Thyroid gland (tissue), 4 donors: ENCODE results near the gene HHAT. TPM values are rescaled to one million over a fixed set of nuclear protein-coding genes. Genes with fewer than 3 reads are reported as not detected.

Source experiments
- DNase-seq, 2 donors: peaks; one replicate each; pipeline ENCODE4 v3.0.0-alpha.2; 2019
- H3K27ac ChIP-seq, 3 donors: fragments of 200-600 bp; sonication (generic); 1 replicate in 2 of 3; 2 replicates in 1 of 3; pipeline ENCODE4 v1.5.1; 2016 to 2019; ENCODE audit warnings: mild to moderate bottlenecking in 1 of 3, moderate library complexity in 1 of 3
- H3K27me3 ChIP-seq: fragments of 200-600 bp; sonication (generic); one replicate; pipeline ENCODE4 v1.5.1; 2019
- H3K36me3 ChIP-seq, 2 donors: fragments of 200-600 bp; sonication (generic); one replicate each; pipeline ENCODE4 v1.5.1; 2016 to 2019
- H3K4me1 ChIP-seq, 2 donors: fragments of 200-600 bp; sonication (generic); one replicate each; pipeline ENCODE4 v1.5.1; 2017 to 2019
- H3K4me3 ChIP-seq, 3 donors: fragments of 200-600 bp; sonication (generic); replicated peaks in 1 of 3; 1 replicate in 2 of 3; 2 replicates in 1 of 3; pipeline ENCODE4 v1.5.1; 2016; ENCODE audit warnings: mild to moderate bottlenecking in 1 of 3
- H3K9me3 ChIP-seq: fragments of 200-600 bp; sonication (generic); one replicate; pipeline ENCODE4 v1.5.1; 2017
- CTCF ChIP-seq, 6 experiments: fragments of 200-600 bp in 3 of 6; fragments of 450-650 bp in 3 of 6; sonication (generic) in 3 of 6; IDR thresholded peaks; one replicate each; pipeline ENCODE4 v1.5.1; 2016 to 2019; ENCODE audit warnings: antibody characterized with exemption in 6 of 6, mild to moderate bottlenecking in 2 of 6, inconsistent platforms in 1 of 6, moderate library complexity in 1 of 6
- POLR2A ChIP-seq, 2 donors: fragments of 450-650 bp; IDR thresholded peaks; one replicate each; pipeline ENCODE4 v1.6.1; 2017; ENCODE audit warnings: antibody characterized with exemption in 2 of 2, mild to moderate bottlenecking in 2 of 2, moderate library complexity in 1 of 2
- WGBS, 2 donors: methylation state at CpG; one replicate each; pipeline ENCODE4 v1.1.5; 2017; 5-methylcytosine and 5-hydroxymethylcytosine counted together
- intact Hi-C: fragments of 100-400 bp; cut with DNase I; formaldehyde crosslinking; loops from one replicate; pipeline ENCODE4 v1.15.1; 2023
- total RNA-seq, 4 donors: library from RNA; depleted of rRNA; stranded (reverse); fragments of >200 nt; gene quantifications; one replicate each; pipeline ENCODE4 v1.2.3, GENCODE V29; 2016

The HHAT gene
- total RNA-seq, 4 donors from 2014 or later = 7.9 to 15.9 (median 10.5) TPM

- Histone ChIP-seq H3K36me3 (no peaks in the 10 kb centered on the region), H3K4me3 (no peak overlapping the region), H3K9me3 (no peaks in the 10 kb centered on the region), H3K4me1 (no peaks in the 10 kb centered on the region), H3K27ac (no peak overlapping the region), H3K27me3 (no peaks in the 10 kb centered on the region)
- no peak for DNase-seq
- intact Hi-C loops = no loop called here
- TF ChIP-seq POLR2A (IDR thresholded peaks at IDR 0.05) (no peak), CTCF (IDR thresholded peaks at IDR 0.05) (no peak)
- 92 to 96% methylated on average over 1 of the region's 1 CpG for WGBS, 2 donors
These were observed 83.5 kb downstream of the HHAT start for GRCh38 chr1:210412240-210412639.

DNA sequence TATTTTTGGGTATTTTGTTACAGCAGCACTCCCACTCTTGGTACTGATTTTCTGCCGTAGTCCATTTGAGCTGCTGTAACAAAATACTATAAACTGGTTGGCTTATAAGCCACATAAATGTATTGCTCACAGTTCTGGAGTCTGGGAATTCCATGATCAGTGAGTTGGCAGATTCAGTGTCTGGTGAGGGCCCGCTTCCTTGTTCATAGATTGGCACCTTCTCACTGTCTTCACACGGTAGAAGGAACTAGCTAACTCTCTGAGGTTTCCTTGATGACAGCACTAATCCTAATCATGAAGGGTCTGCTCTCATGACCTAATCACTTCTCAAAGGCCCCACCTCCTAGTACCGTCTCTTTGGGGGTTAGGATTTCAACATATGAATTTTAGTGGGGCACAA is 85.2 kb downstream of the HHAT start:
- Histone ChIP-seq H3K36me3 (no peaks in the 10 kb centered on the region), H3K4me3 (no peak overlapping the region), H3K27ac (no peak overlapping the region), H3K9me3 (no peaks in the 10 kb centered on the region), H3K4me1 (no peaks in the 10 kb centered on the region), H3K27me3 (no peaks in the 10 kb centered on the region)
- WGBS, 2 donors = 93 to 100% methylated on average over 4 of the region's 4 CpGs
- DNase-seq = no peak
- intact Hi-C loops = no loop called here
- no peak for TF ChIP-seq POLR2A (IDR thresholded peaks at IDR 0.05)
- no peak for TF ChIP-seq CTCF (IDR thresholded peaks at IDR 0.05)

- H3K4me3 ChIP-seq = no peak overlapping the region
- intact Hi-C loops = no loop called here
- no peak for DNase-seq
- no peak overlapping the region for H3K27ac ChIP-seq
- H3K9me3 ChIP-seq = no peaks in the 10 kb centered on the region
- H3K27me3 ChIP-seq = no peaks in the 10 kb centered on the region
- H3K36me3 ChIP-seq = no peaks in the 10 kb centered on the region
- WGBS, 2 donors = 79 to 84% methylated on average over 9 of the region's 9 CpGs
- TF ChIP-seq CTCF (IDR thresholded peaks at IDR 0.05) (no peak), POLR2A (IDR thresholded peaks at IDR 0.05) (no peak)
- no peaks in the 10 kb centered on the region for H3K4me1 ChIP-seq
These were observed 87.2 kb downstream of the HHAT start for GRCh38 chr1:210415846-210416448.

- Histone ChIP-seq H3K4me3 (no peak overlapping the region), H3K36me3 (no peaks in the 10 kb centered on the region), H3K27me3 (no peaks in the 10 kb centered on the region), H3K4me1 (no peaks in the 10 kb centered on the region), H3K27ac (no peak overlapping the region), H3K9me3 (no peaks in the 10 kb centered on the region)
- DNase-seq = no peak
- intact Hi-C loops = no loop called here
- WGBS, 2 donors = 90 to 95% methylated on average over 2 of the region's 2 CpGs
- TF ChIP-seq POLR2A (IDR thresholded peaks at IDR 0.05) (no peak), CTCF (IDR thresholded peaks at IDR 0.05) (no peak)
These were observed 88.0 kb downstream of the HHAT start for GRCh38 chr1:210416681-210417080.

- TF ChIP-seq POLR2A (IDR thresholded peaks at IDR 0.05) (no peak), CTCF (IDR thresholded peaks at IDR 0.05) (no peak)
- DNase-seq = no peak
- 85 to 94% methylated on average over 5 of the region's 5 CpGs for WGBS, 2 donors
- Histone ChIP-seq H3K36me3 (no peaks in the 10 kb centered on the region), H3K4me3 (no peak overlapping the region), H3K4me1 (no peaks in the 10 kb centered on the region), H3K27me3 (no peaks in the 10 kb centered on the region), H3K9me3 (no peaks in the 10 kb centered on the region), H3K27ac (no peak overlapping the region)
- intact Hi-C loops = no loop called here
These were observed 89.2 kb downstream of the HHAT start for GRCh38 chr1:210417881-210418280.
